ENCODE results near the gene COMT. TPM values are rescaled to one million over a fixed set of nuclear protein-coding genes. Genes with fewer than 3 reads are reported as not detected.

COMT gene
- total and polyA plus RNA-seq, 9 of the 15 experiments (the other 6 are each of a cell fraction or from before 2014, with no cell fraction given): 12.5 to 351 (median 155) TPM

- TF ChIP-seq PCBP2 (IDR thresholded peaks at IDR 0.05; ENCODE audit: low read depth, low read length, poor library complexity, severe bottlenecking) (no peak), HOXB6 (CRISPR knock-in tag; IDR thresholded peaks at IDR 0.05; ENCODE audit: borderline replicate concordance) (no peak), KAT7 (CRISPR knock-in tag; IDR thresholded peaks at IDR 0.05; ENCODE audit: borderline replicate concordance) (no peak), ELK3 (CRISPR knock-in tag; IDR thresholded peaks at IDR 0.05) (no peak), HSF4 (CRISPR knock-in tag; IDR thresholded peaks at IDR 0.05; ENCODE audit: borderline replicate concordance) (no peak), TSHZ1 (CRISPR knock-in tag; IDR thresholded peaks at IDR 0.05) (no peak)
Observed at GRCh38 chr22:19892925-19893324, 48.6 kb upstream of the COMT start (continued).
